Measurements from ENCODE around the gene TBC1D14. TPM values are rescaled to one million over a fixed set of nuclear protein-coding genes. Genes with fewer than 3 reads are reported as not detected.
"Not testable (repeated sequence)": the region's sequence is repeated elsewhere in the genome, so short reads cannot be mapped to it uniquely, and the experiment has no call there.

TBC1D14 gene
- total RNA-seq, 1 donor from 2014 or later, result 47.3 TPM

GRCh38 chr4:6910340-6910959 is 824 bp downstream of the TBC1D14 start:
- Mint-ChIP-seq H3K36me3 (ENCODE audit: low read depth) (peaks cover 2% of the 10 kb centered on the region), H3K27me3 (no peaks in the 10 kb centered on the region), H3K9me3 (no peaks in the 10 kb centered on the region), H3K4me1 (peaks cover 45% of the 10 kb centered on the region), H3K27ac (peak overlapping the region; percentile 95), H3K4me3 (peak overlapping the region; percentile 96)
- DNase-seq, result peak; percentile 66
- intact Hi-C loops (cut with micrococcal nuclease), result no loop called here

GRCh38 chr4:6910960-6911874 is 1.6 kb downstream of the TBC1D14 start:
- Mint-ChIP-seq H3K36me3 (ENCODE audit: low read depth) (peaks cover 2% of the 10 kb centered on the region), H3K9me3 (no peaks in the 10 kb centered on the region), H3K4me3 (peak overlapping the region; percentile 96), H3K4me1 (peaks cover 49% of the 10 kb centered on the region), H3K27ac (peak overlapping the region; percentile 95), H3K27me3 (no peaks in the 10 kb centered on the region)
- no peak for DNase-seq
- intact Hi-C loops (cut with micrococcal nuclease), result no loop called here

GRCh38 chr4:6911917-6912316 is 2.3 kb downstream of the TBC1D14 start:
- H3K27ac Mint-ChIP-seq; H3K27me3 Mint-ChIP-seq; intact Hi-C loops (cut with micrococcal nuclease); DNase-seq; H3K36me3 Mint-ChIP-seq (ENCODE audit: low read depth); H3K9me3 Mint-ChIP-seq: not testable (repeated sequence)
- Mint-ChIP-seq H3K4me1 (peaks cover 56% of the 10 kb centered on the region), H3K4me3 (peak overlapping the region; percentile 63)

- H3K4me1 Mint-ChIP-seq, result peaks cover 57% of the 10 kb centered on the region
- peak overlapping the region; percentile 84 for H3K27ac Mint-ChIP-seq
- no peak for DNase-seq
- H3K27me3 Mint-ChIP-seq, result no peaks in the 10 kb centered on the region
- H3K36me3 Mint-ChIP-seq (ENCODE audit: low read depth), result peaks cover 7% of the 10 kb centered on the region
- intact Hi-C loops (cut with micrococcal nuclease), result no loop called here
- H3K9me3 Mint-ChIP-seq, result no peaks in the 10 kb centered on the region
- peak overlapping the region; percentile 68 for H3K4me3 Mint-ChIP-seq
These were observed 2.8 kb downstream of the TBC1D14 start for GRCh38 chr4:6912441-6912840.

- H3K27ac Mint-ChIP-seq, result no peak overlapping the region
- no peaks in the 10 kb centered on the region for H3K27me3 Mint-ChIP-seq
- no peaks in the 10 kb centered on the region for H3K9me3 Mint-ChIP-seq
- H3K4me3 Mint-ChIP-seq, result no peak overlapping the region
- H3K36me3 Mint-ChIP-seq (ENCODE audit: low read depth), result peaks cover 7% of the 10 kb centered on the region
- H3K4me1 Mint-ChIP-seq, result peaks cover 59% of the 10 kb centered on the region
- intact Hi-C loops (cut with micrococcal nuclease), result no loop called here
- DNase-seq, result no peak
These were observed 3.8 kb downstream of the TBC1D14 start for GRCh38 chr4:6913350-6913905.

GRCh38 chr4:6914448-6914847 is 4.8 kb downstream of the TBC1D14 start:
- intact Hi-C loops (cut with micrococcal nuclease), result no loop called here
- Mint-ChIP-seq H3K36me3 (ENCODE audit: low read depth) (peaks cover 7% of the 10 kb centered on the region), H3K27me3 (no peaks in the 10 kb centered on the region), H3K4me3 (no peak overlapping the region), H3K4me1 (peaks cover 59% of the 10 kb centered on the region), H3K9me3 (no peaks in the 10 kb centered on the region), H3K27ac (peak overlapping the region; percentile 29)
- no peak for DNase-seq

- H3K36me3 Mint-ChIP-seq (ENCODE audit: low read depth), result peaks cover 7% of the 10 kb centered on the region
- H3K4me1 Mint-ChIP-seq, result peaks cover 61% of the 10 kb centered on the region
- H3K27me3 Mint-ChIP-seq, result no peaks in the 10 kb centered on the region
- no peak for DNase-seq
- intact Hi-C loops (cut with micrococcal nuclease), result no loop called here
- no peaks in the 10 kb centered on the region for H3K9me3 Mint-ChIP-seq
- no peak overlapping the region for H3K27ac Mint-ChIP-seq
- H3K4me3 Mint-ChIP-seq, result no peak overlapping the region
These were observed 5.7 kb downstream of the TBC1D14 start for GRCh38 chr4:6915041-6916005.

GRCh38 chr4:6916069-6916586 is 6.5 kb downstream of the TBC1D14 start:
- H3K36me3 Mint-ChIP-seq (ENCODE audit: low read depth), result peaks cover 7% of the 10 kb centered on the region
- H3K9me3 Mint-ChIP-seq, result no peaks in the 10 kb centered on the region
- H3K4me1 Mint-ChIP-seq, result peaks cover 56% of the 10 kb centered on the region
- DNase-seq, result no peak
- intact Hi-C loops (cut with micrococcal nuclease), result no loop called here
- H3K27me3 Mint-ChIP-seq, result no peaks in the 10 kb centered on the region
- H3K27ac Mint-ChIP-seq, result peak overlapping the region; percentile 89
- H3K4me3 Mint-ChIP-seq, result peak overlapping the region; percentile 64

- peaks cover 53% of the 10 kb centered on the region for H3K4me1 Mint-ChIP-seq
- peak overlapping the region; percentile 89 for H3K27ac Mint-ChIP-seq
- H3K27me3 Mint-ChIP-seq, result no peaks in the 10 kb centered on the region
- peak; percentile 87 for DNase-seq
- peak overlapping the region; percentile 64 for H3K4me3 Mint-ChIP-seq
- no peaks in the 10 kb centered on the region for H3K9me3 Mint-ChIP-seq
- intact Hi-C loops (cut with micrococcal nuclease), result loop anchor here (1.0 kb wide), 2 partner anchors 8 to 25 kb away; partner anchors contain the start of gene TBC1D14
- H3K36me3 Mint-ChIP-seq (ENCODE audit: low read depth), result peaks cover 8% of the 10 kb centered on the region
These were observed 7.2 kb downstream of the TBC1D14 start for GRCh38 chr4:6916587-6917460.

GRCh38 chr4:6917461-6918271 is 8.0 kb downstream of the TBC1D14 start:
- peaks cover 11% of the 10 kb centered on the region for H3K36me3 Mint-ChIP-seq (ENCODE audit: low read depth)
- H3K27ac Mint-ChIP-seq, result peak overlapping the region; percentile 89
- DNase-seq, result peak; percentile 78
- H3K27me3 Mint-ChIP-seq, result no peaks in the 10 kb centered on the region
- H3K4me3 Mint-ChIP-seq, result peak overlapping the region; percentile 64
- peaks cover 58% of the 10 kb centered on the region for H3K4me1 Mint-ChIP-seq
- intact Hi-C loops (cut with micrococcal nuclease), result loop anchor here (1.0 kb wide), 2 partner anchors 8 to 25 kb away; partner anchors contain the start of gene TBC1D14
- no peaks in the 10 kb centered on the region for H3K9me3 Mint-ChIP-seq

GRCh38 chr4:6918338-6918737 is 8.7 kb downstream of the TBC1D14 start:
- H3K9me3 Mint-ChIP-seq, result no peaks in the 10 kb centered on the region
- intact Hi-C loops (cut with micrococcal nuclease), result no loop called here
- peaks cover 16% of the 10 kb centered on the region for H3K36me3 Mint-ChIP-seq (ENCODE audit: low read depth)
- peak; percentile 75 for DNase-seq
- peak overlapping the region; percentile 64 for H3K4me3 Mint-ChIP-seq
- H3K27me3 Mint-ChIP-seq, result no peaks in the 10 kb centered on the region
- peak overlapping the region; percentile 89 for H3K27ac Mint-ChIP-seq
- peaks cover 60% of the 10 kb centered on the region for H3K4me1 Mint-ChIP-seq

- Mint-ChIP-seq H3K9me3 (no peaks in the 10 kb centered on the region), H3K27ac (no peak overlapping the region), H3K27me3 (no peaks in the 10 kb centered on the region), H3K4me3 (no peak overlapping the region), H3K36me3 (ENCODE audit: low read depth) (peaks cover 34% of the 10 kb centered on the region), H3K4me1 (peaks cover 61% of the 10 kb centered on the region)
- intact Hi-C loops (cut with micrococcal nuclease), result no loop called here
- no peak for DNase-seq
These were observed 10.5 kb downstream of the TBC1D14 start for GRCh38 chr4:6920171-6920570.

Measured in activated CD4-positive, alpha-beta T cell treated with anti-CD3 and anti-CD28 coated beads, Interleukin-2, amount 10 ng/mL, durations not matched to agents 24 days and 14 days (primary cell).